GM15510 (cell line): Measurements from ENCODE around the gene TEX22.

ENCODE experiments used
- POLR2A ChIP-seq: IDR thresholded peaks from 3 replicates; pipeline ENCODE4 v1.6.1; 2011; ENCODE audit warnings: borderline replicate concordance; ENCODE audit not compliant: insufficient read length; ENCODE audit errors: extremely low read depth

The TEX22 gene

GRCh38 chr14:105376521-105377440, 21.6 kb upstream of the TEX22 start:
- TF ChIP-seq POLR2A, result no peak

- no peak for TF ChIP-seq POLR2A
Observed at GRCh38 chr14:105377555-105378182, 20.7 kb upstream of the TEX22 start.

DNA sequence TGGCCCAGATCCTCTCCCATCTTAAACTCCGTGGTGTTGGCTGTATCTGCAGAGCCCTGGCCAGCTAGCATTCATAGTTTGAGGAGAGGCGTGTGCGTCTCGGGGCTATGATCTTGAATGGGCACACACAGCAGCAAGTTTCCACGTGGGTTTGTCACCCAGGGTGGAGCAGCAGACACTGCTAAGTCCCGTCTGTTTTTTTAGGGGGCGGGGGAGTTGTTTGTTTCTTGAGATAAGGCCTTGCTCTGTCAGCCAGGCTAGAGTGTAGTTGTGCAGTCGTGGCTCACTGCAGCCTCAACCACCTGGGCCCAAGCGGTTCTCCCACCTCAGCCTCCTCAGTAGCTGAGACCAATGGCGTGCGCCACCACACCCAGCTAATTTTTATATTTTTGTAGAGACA, 20.1 kb upstream of the TEX22 start:
- no peak for TF ChIP-seq POLR2A

- no peak for TF ChIP-seq POLR2A
Observed at GRCh38 chr14:105378873-105379685, 19.3 kb upstream of the TEX22 start.

GRCh38 chr14:105379946-105380345, 18.4 kb upstream of the TEX22 start:
- no peak for TF ChIP-seq POLR2A

GRCh38 chr14:105380756-105381155, 17.6 kb upstream of the TEX22 start:
- TF ChIP-seq POLR2A, result no peak

GRCh38 chr14:105381446-105382342, 16.6 kb upstream of the TEX22 start:
- no peak for TF ChIP-seq POLR2A

- TF ChIP-seq POLR2A, result no peak
Observed at GRCh38 chr14:105382343-105383082, 15.8 kb upstream of the TEX22 start.

DNA sequence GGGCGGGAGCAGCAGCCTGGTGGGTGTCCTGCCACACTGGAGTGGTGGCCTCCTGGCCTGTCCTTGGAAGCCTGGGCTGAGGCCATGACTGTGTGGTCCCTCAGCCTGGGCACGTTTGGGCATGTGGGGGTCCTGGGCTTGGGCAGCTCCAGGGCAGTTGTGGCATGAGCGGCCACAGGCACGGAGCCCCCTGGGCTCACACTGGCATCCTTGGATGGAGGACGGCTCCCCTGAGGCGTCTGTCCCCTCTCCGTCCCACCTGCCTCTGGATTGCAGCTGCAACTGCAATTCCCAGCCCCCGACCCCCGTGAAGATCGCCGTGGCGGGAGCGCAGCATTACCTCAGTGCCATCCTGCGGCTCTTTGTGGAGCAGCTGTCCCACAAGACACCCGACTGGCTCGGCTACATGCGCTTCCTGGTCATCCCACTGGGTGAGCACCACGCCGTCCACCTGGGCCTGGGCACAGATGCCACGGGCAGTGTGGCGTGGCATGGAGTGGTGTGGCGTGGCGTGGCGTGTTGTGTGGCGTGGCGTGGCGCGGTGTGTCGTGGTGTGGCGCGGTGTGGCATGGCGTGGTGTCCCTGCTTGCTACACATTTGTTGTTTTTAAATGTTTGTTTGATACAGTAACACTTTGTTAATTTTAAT, 15.1 kb upstream of the TEX22 start:
- TF ChIP-seq POLR2A, result no peak

- TF ChIP-seq POLR2A, result no peak
Observed at GRCh38 chr14:105384041-105384557, 14.2 kb upstream of the TEX22 start.

DNA sequence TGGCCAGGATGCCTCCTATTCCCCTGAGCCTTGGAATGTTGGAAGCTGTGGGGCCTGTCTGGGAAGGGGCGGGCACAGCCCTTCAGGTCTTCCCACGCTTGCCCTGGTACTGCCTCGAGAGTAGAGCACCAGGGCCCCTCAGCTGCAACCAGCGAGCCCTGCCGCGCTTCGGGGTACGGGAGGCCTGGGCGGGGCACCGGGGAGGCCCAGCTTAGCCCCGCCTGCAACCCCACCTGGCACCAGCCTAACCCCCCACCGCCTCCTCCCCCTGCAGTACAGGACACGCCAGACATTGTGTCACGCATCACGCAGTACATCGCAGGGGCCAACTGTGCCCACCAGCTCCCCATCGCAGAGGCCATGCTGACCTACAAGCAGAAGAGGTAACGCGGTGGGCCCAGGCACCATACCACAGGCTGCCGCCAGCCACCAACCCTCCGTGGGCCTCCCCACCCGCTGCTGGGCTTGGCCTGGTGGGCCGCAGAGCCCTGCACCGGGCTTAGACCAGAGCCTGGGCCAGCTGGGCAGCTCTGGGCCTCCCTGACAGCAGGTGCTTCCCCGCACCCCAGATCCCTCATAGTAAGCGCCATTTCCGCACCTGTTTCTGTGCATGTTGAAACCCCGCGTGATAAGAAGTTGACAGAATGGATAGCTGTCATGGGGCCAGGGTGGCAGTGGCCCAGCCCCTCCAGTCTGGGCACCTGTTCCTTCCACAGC, 13.6 kb upstream of the TEX22 start:
- no peak for TF ChIP-seq POLR2A

DNA sequence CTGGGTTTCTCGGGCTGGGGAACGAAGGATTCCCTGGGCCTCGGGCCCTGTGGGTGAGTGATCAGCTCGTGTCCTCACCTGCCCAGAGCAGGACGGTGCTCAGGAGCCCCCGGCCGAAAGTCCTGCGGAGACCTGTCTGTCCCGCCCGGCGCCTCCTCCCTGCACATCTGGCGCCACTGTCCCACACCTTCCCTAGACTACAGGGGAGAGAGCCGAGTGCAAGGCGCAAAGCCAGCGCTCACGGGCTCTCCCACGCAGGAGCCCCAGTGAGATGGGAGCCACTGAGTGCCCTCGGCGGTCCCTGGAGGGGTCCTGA, 13.1 kb upstream of the TEX22 start:
- no peak for TF ChIP-seq POLR2A
